Kidney epithelial cell (primary cell): ENCODE measurements around the gene DSCAML1. TPM values are rescaled to one million over a fixed set of nuclear protein-coding genes. Genes with fewer than 3 reads are reported as not detected.
"Not testable (repeated sequence)": the region's sequence is repeated elsewhere in the genome, so short reads cannot be mapped to it uniquely, and the experiment has no call there.

Experiments used
- DNase-seq: peaks from one replicate; pipeline ENCODE4 v3.0.0-alpha.2; 2010; ENCODE audit warnings: low read depth
- H3K27me3 ChIP-seq: 2 replicates; pipeline ENCODE4 v1.6.0; 2011; ENCODE audit warnings: low read length; ENCODE audit not compliant: control insufficient read depth, insufficient read depth
- H3K36me3 ChIP-seq: 2 replicates; pipeline ENCODE4 v1.5.1; 2011; ENCODE audit warnings: low read length; ENCODE audit not compliant: control insufficient read depth, insufficient read depth
- H3K4me3 ChIP-seq: 2 replicates; pipeline ENCODE4 v1.5.1; 2011; ENCODE audit warnings: low read depth, mild to moderate bottlenecking, control low read depth, low read length
- total RNA-seq: library from RNA; depleted of rRNA; stranded (reverse); fragments of >200 nt; gene quantifications from 2 replicates; pipeline ENCODE4 v1.2.3, GENCODE V29; 2015
- TF ChIP-seq, protein P1 (sequence below): IDR thresholded peaks from 2 replicates; pipeline ENCODE4 v1.5.1; 2011; ENCODE audit warnings: mild to moderate bottlenecking, moderate library complexity, low read length, control low read depth, inconsistent platforms; ENCODE audit not compliant: insufficient read depth, poor library complexity, severe bottlenecking

DSCAML1 gene
- total RNA-seq, 1 donor from 2014 or later: 3.1 TPM

DNA sequence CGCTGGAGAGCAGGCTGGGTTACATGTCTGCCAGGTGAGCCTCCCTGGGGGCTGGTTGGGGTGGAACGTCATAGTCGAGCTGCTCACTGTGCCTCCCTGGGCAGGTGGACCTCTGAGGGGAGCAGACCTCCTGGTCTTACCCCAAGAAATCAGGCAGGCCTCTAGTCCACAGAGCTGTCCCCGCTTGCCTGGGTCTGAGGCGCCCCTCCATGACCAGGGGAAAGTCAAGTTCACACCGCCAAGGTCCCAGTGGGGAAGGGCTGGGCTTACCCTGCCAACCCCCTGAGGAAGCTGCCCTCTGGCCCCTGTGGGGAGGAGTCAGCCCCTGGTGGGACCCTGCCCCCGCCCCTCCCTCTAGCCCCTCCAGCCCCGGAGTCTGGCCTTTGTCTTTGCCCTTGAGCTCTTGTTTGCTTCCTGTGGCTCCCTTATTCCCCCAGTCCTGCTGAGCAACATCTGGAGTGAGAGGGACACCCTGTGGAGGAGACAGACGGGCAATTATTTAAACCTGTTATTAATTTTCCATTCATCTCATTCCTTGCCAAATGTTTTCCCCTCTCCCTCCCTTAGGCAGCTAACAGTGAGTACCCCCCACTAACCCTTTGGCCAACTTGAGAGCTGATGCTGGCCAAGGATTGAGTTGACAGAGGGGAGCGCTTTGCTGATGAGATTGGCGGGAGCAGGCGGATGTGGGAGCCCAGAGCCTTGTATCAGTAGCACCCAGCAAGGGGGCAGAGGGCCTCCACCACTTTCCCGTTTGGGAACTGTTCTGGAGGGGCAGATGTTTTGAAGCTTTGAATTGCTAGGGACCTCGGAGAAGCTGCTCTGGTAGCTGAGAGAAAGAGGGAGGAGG is 385.9 kb downstream of the DSCAML1 start:
- Histone ChIP-seq H3K36me3 (peaks cover 4% of the 10 kb centered on the region), H3K27me3 (no peaks in the 10 kb centered on the region), H3K4me3 (no peak overlapping the region)
- TF ChIP-seq, protein P1, sequence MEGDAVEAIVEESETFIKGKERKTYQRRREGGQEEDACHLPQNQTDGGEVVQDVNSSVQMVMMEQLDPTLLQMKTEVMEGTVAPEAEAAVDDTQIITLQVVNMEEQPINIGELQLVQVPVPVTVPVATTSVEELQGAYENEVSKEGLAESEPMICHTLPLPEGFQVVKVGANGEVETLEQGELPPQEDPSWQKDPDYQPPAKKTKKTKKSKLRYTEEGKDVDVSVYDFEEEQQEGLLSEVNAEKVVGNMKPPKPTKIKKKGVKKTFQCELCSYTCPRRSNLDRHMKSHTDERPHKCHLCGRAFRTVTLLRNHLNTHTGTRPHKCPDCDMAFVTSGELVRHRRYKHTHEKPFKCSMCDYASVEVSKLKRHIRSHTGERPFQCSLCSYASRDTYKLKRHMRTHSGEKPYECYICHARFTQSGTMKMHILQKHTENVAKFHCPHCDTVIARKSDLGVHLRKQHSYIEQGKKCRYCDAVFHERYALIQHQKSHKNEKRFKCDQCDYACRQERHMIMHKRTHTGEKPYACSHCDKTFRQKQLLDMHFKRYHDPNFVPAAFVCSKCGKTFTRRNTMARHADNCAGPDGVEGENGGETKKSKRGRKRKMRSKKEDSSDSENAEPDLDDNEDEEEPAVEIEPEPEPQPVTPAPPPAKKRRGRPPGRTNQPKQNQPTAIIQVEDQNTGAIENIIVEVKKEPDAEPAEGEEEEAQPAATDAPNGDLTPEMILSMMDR: no peak
- DNase-seq: no peak

GRCh38 chr11:117410238-117410637 is 386.8 kb downstream of the DSCAML1 start:
- TF ChIP-seq, protein P1: no peak
- no peaks in the 10 kb centered on the region for H3K27me3 ChIP-seq
- no peak for DNase-seq
- no peak overlapping the region for H3K4me3 ChIP-seq
- H3K36me3 ChIP-seq: peaks cover 4% of the 10 kb centered on the region

- TF ChIP-seq, protein P1: no peak
- Histone ChIP-seq H3K27me3 (no peaks in the 10 kb centered on the region), H3K36me3 (peaks cover 4% of the 10 kb centered on the region), H3K4me3 (no peak overlapping the region)
- no peak for DNase-seq
These were observed 387.5 kb downstream of the DSCAML1 start for GRCh38 chr11:117409511-117409910.

DNA sequence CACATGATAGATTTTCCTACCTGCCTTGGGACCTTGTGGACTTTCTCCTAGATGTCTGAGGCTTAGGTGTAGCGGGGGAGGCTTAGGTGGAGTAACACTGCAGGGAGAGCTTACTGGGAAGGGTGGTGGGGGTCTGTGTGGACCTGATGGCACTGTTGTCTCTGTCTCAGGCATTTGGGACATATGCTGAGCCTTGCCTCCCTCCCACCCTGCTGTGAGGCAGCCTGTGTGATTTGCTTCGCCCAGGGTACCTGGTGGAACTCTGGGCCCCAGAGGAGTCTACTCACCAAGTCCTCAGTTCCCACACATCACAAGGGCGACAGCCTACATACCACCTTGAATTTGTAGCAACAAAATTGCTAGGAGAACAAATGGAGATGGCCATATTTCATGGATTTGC is 388.7 kb downstream of the DSCAML1 start:
- DNase-seq: no peak
- Histone ChIP-seq H3K4me3 (no peak overlapping the region), H3K36me3 (peaks cover 4% of the 10 kb centered on the region), H3K27me3 (no peaks in the 10 kb centered on the region)
- TF ChIP-seq, protein P1: no peak

GRCh38 chr11:117407016-117407415 is 390.0 kb downstream of the DSCAML1 start:
- TF ChIP-seq, protein P1: no peak
- H3K36me3 ChIP-seq: peaks cover 3% of the 10 kb centered on the region
- no peaks in the 10 kb centered on the region for H3K27me3 ChIP-seq

DNA sequence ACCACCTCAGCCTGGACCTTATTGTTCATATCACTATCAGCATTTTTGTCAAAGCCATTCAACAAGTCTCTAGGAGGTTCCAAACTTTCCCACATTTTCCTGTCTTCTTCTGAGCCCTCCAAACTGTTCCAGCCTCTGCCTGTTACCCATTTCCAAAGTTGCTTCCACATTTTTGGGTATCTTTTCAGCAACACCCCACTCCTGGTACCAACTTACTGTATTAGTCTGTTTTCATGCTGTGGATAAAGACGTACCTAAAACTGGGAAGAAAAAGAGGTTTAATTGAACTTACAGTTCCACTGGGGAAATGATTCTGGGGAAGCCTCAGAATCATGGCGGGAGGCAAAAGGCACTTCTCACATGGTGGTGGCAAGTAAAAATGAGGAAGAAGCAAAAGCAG is 391.1 kb downstream of the DSCAML1 start:
- DNase-seq, H3K36me3 ChIP-seq, H3K27me3 ChIP-seq, H3K4me3 ChIP-seq: not testable (repeated sequence)

More at GRCh38 chr11:117407016-117407415, 390.0 kb downstream of the DSCAML1 start:
- no peak overlapping the region for H3K4me3 ChIP-seq
- DNase-seq: no peak

GRCh38 chr11:117399100-117399840 is 397.7 kb downstream of the DSCAML1 start:
- H3K27me3 ChIP-seq, DNase-seq, H3K4me3 ChIP-seq, H3K36me3 ChIP-seq: not testable (repeated sequence)

DNA sequence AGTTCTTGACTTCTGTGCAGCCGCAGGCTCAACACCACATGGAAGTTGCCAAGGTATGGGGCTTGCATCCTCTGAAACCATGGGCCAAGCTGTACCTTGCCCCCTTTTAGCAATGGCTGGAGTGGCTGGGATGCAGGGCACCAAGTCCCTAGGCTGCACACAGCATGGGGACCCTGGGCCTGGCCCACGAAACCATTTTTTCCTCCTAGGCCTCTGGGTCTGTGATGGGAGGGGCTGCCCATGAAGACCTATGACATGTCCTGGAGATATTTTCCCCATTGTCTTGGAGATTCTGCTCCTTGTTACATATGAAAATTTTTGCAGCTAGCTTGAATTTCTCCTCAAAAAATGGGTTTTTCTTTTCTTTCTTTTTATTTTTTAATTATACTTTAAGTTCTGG is 398.4 kb downstream of the DSCAML1 start:
- not testable (repeated sequence) for H3K4me3 ChIP-seq, H3K27me3 ChIP-seq, H3K36me3 ChIP-seq, DNase-seq
